Heart right ventricle (tissue), 16 donors: ENCODE results near the gene ZNF423. TPM values are rescaled to one million over a fixed set of nuclear protein-coding genes. Genes with fewer than 3 reads are reported as not detected.

Experiments used
- ATAC-seq, 8 donors: fragments of 200-7000 bp; cut with Tn5 transposase; one replicate each; pipeline ENCODE4 v1.9.1; 2020; ENCODE audit warnings: mild to moderate bottlenecking in 8 of 8, moderate library complexity in 8 of 8, moderate number of reproducible peaks in 1 of 8
- DNase-seq, 2 donors: peaks; one replicate each; pipeline ENCODE4 v3.0.0-alpha.2; 2020
- H3K27ac ChIP-seq, 10 donors: fragments of 200-600 bp; sonication (generic) in 2 of 10; one replicate each; pipeline versions ENCODE4 v1.5.0 to v1.8.0; 2020 to 2022; ENCODE audit warnings: mild to moderate bottlenecking in 3 of 10
- H3K27me3 ChIP-seq, 7 donors: fragments of 200-600 bp; one replicate each; pipeline ENCODE4 v1.8.0; 2021 to 2022; ENCODE audit warnings: mild to moderate bottlenecking in 2 of 7
- H3K36me3 ChIP-seq, 9 donors: fragments of 200-600 bp; sonication (generic) in 1 of 9; one replicate each; pipeline versions ENCODE4 v1.5.0 to v1.8.0; 2020 to 2022; ENCODE audit warnings: mild to moderate bottlenecking in 2 of 9
- H3K4me1 ChIP-seq, 9 donors: fragments of 200-600 bp; sonication (generic) in 1 of 9; one replicate each; pipeline versions ENCODE4 v1.5.0 to v1.8.0; 2020 to 2022; ENCODE audit warnings: mild to moderate bottlenecking in 4 of 9
- H3K4me3 ChIP-seq, 10 donors: fragments of 200-600 bp; sonication (generic) in 2 of 10; one replicate each; pipeline versions ENCODE4 v1.5.0 to v1.8.0; 2020 to 2022; ENCODE audit warnings: mild to moderate bottlenecking in 7 of 10, moderate library complexity in 2 of 10
- H3K9me3 ChIP-seq, 11 donors: fragments of 200-600 bp in 10 of 11; sonication (generic) in 2 of 11; one replicate each; pipeline versions ENCODE4 v1.5.0 to v1.8.0; 2013 to 2022; ENCODE audit warnings: mild to moderate bottlenecking in 2 of 11, control low read depth in 1 of 11, moderate library complexity in 1 of 11
- CTCF ChIP-seq, 9 donors: fragments of 200-600 bp; sonication (generic) in 2 of 9; IDR thresholded peaks; one replicate each; pipeline versions ENCODE4 v1.5.0 to v1.8.0; 2021 to 2022; ENCODE audit warnings: antibody characterized with exemption in 9 of 9, mild to moderate bottlenecking in 5 of 9, moderate library complexity in 1 of 9
- WGBS, 2 donors: extraction: QIAGEN DNeasy Blood & Tissue Kit; methylation state at CpG; one replicate each; pipeline ENCODE4 v1.1.7; 2013; ENCODE audit warnings: inconsistent platforms in 1 of 2; 5-methylcytosine and 5-hydroxymethylcytosine counted together
- intact Hi-C, 10 donors: fragments of 100-400 bp; cut with DNase I; formaldehyde crosslinking; loops; one replicate each; pipeline versions ENCODE4 v1.11.1 to v1.14.2; 2022
- polyA plus RNA-seq, 2 donors: library from polyadenylated mRNA; stranded (reverse); fragments of 200-250 nt; gene quantifications; one replicate each; pipeline ENCODE4 v1.2.3, GENCODE V29; 2013
- total RNA-seq, 10 donors: library from RNA; stranded (reverse); fragmentation: NEBNext Ultra II Directional in 3 of 10; extraction: Animal tissue kit (Norgen Biotek cat#: 25700) in 3 of 10; gene quantifications; one replicate each; pipeline versions ENCODE4 v1.2.1 to v1.2.4, GENCODE V29; 2021 to 2023
- donor health status: Arrhythmogenic right ventricular cardiomyopathy.
- donor health status: ischemic (EF 13 %, LVEDD 7.1; RV severe dilation, severe dysfunction).
- donor health status: healthy with polysubstance abuse.
- donor health status: DM: no; HTN: yes; CAD: no.
- donor health status: DM: no; HTN: no; CAD: no.
- donor health status: ischemic (EF 25% LVEDD 6.9; RV normal size, moderate dysfunction).
- donor health status: ischemic (EF 25% LVEDD 5.7; RV mildly dilated, moderate dysfunction).
- donor health status: healthy.
- donor health status: DM: yes; HTN: yes; CAD: no.
- donor health status: Ischemic cardiomyopathy.
- donor health status: ischemic (EF 35%, LVEDD 5.7; RV mildly dilated, moderate dysfunction).
- donor health status: nonischemic (EF 11% LVEDD 7.7; RV severe dilation, severe dysfunction).
- donor health status: DM: yes; HTN: yes; CAD: no.
- donor health status: PGD.
- donor health status: ischemic (EF 29% LVEDD 5.4; RV normal size, mild dysfunction).
- donor health status: nonischemic (EF 23%, LVEDD 6.1; RV moderate dilation, normal function).

Gene ZNF423
- total and polyA plus RNA-seq, 12 donors = 2.6 to 10.6 (median 7.0) TPM

DNA sequence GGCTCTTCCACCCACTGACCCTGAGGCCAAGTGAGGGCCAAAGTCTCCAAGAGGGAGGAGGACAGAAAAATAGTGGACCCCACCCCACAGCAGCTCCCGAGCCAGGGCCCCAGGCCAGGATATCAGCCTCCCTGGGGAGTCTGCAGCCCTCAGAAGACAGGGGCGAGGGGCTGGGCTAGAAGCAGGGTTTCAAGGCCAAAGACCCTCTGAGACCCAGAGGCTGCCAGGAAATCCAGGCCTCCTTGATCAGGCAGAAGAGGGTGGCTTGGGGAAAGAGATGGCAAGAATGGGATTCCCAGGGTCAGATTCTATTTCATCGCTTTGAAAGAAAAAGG, 156.1 kb downstream of the ZNF423 start:
- H3K27me3 ChIP-seq = peaks cover 0 to 23% (median 0%) of the 10 kb centered on the region in 7 donors
- ATAC-seq = no peak
- peak overlapping the region in 9 of 10 donors; percentile 54 to 85 (median 74) for H3K27ac ChIP-seq
- WGBS, 2 donors = 47 to 56% methylated on average over 3 of the region's 3 CpGs
- no peaks in the 10 kb centered on the region for H3K36me3 ChIP-seq
- TF ChIP-seq CTCF (IDR thresholded peaks at IDR 0.05) = no peak
- H3K4me1 ChIP-seq = peaks cover 18 to 65% (median 41%) of the 10 kb centered on the region in 9 donors
- H3K9me3 ChIP-seq = peaks cover 0 to 4% (median 0%) of the 10 kb centered on the region in 11 donors
- DNase-seq = peak in 1 of 2 donors; percentile 44
- intact Hi-C loops = loop anchor here in 2 of 10 donors (2.0 to 5.0 kb wide), 4 partner anchors 38 to 159 kb away; no protein-coding TSS in a partner anchor
- H3K4me3 ChIP-seq = peak overlapping the region in 2 of 10 donors; percentile 19 to 27

- peak overlapping the region in 9 of 10 donors; percentile 54 to 85 (median 74) for H3K27ac ChIP-seq
- peak overlapping the region in 6 of 10 donors; percentile 2 to 27 (median 18) for H3K4me3 ChIP-seq
- intact Hi-C loops = loop anchor here in 1 of 10 donors (5.0 kb wide), 1 partner anchor 37 kb away; no protein-coding TSS in a partner anchor
- no peaks in the 10 kb centered on the region for H3K9me3 ChIP-seq
- peaks cover 18 to 64% (median 41%) of the 10 kb centered on the region in 9 donors for H3K4me1 ChIP-seq
- H3K36me3 ChIP-seq = no peaks in the 10 kb centered on the region
- H3K27me3 ChIP-seq = peaks cover 0 to 23% (median 0%) of the 10 kb centered on the region in 7 donors
- peak in 7 of 8 donors; percentile 38 to 62 (median 55) for ATAC-seq
- no peak for TF ChIP-seq CTCF (IDR thresholded peaks at IDR 0.05)
- peak; percentile 70 to 72 for DNase-seq
- 37 to 44% methylated on average over 18 of the region's 18 CpGs for WGBS, 2 donors
These were observed 156.7 kb downstream of the ZNF423 start for GRCh38 chr16:49698931-49699840.

GRCh38 chr16:49698453-49698815, 157.5 kb downstream of the ZNF423 start:
- Histone ChIP-seq H3K27me3 (peaks cover 0 to 23% (median 0%) of the 10 kb centered on the region in 7 donors), H3K36me3 (no peaks in the 10 kb centered on the region), H3K27ac (peak overlapping the region in 9 of 10 donors; percentile 54 to 85 (median 74)), H3K4me1 (peaks cover 18 to 60% (median 41%) of the 10 kb centered on the region in 9 donors), H3K9me3 (no peaks in the 10 kb centered on the region), H3K4me3 (peak overlapping the region in 7 of 10 donors; percentile 2 to 27 (median 10))
- WGBS, 2 donors = 36 to 43% methylated on average over 26 of the region's 26 CpGs
- intact Hi-C loops = loop anchor here in 1 of 10 donors (5.0 kb wide), 1 partner anchor 36 kb away; no protein-coding TSS in a partner anchor
- TF ChIP-seq CTCF (IDR thresholded peaks at IDR 0.05) = no peak
- DNase-seq (peak; percentile 21 to 61), ATAC-seq (peak in 4 of 8 donors; percentile 17 to 48 (median 28))

DNA sequence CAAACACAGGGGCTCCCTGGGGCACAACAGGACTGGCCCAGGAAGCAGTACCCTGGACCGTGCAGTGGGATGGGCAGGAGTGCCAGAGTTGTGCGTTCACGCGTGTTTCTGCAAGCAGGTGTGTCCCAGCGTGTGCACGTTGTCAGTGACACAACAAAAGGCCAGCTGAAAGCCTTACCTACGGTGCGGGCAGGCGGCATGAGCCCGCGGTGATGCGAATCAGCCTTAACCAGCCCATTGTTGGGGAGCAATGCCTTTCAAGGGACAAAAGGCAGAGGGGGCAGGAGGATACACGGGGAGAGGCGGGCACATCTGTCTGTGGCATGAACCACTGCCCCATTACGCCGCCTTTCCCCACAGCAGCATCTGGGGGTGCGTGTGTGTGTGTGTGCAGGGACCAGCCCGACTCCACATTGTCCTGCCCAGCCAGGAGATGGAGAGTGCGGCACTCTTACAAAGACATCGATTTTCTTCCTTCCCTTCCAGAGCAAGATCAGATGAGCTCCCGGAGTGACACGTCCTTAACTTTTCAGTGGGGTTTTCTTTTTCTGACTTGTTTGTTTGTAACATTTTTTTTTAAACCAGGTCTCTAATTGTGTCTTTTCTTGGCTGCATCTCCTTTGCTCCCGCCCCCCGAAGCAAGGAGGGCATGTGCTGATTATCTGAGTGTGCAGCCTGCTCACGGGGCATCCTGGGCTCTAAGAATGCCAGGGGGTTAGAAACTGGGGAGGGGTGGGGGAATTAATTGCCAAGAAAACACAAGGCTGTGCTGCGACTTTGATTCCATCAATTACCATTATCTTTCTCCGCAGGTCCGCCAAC, 158.1 kb downstream of the ZNF423 start:
- intact Hi-C loops = loop anchor here in 1 of 10 donors (5.0 kb wide), 1 partner anchor 36 kb away; no protein-coding TSS in a partner anchor
- Histone ChIP-seq H3K27me3 (peaks cover 0 to 23% (median 0%) of the 10 kb centered on the region in 7 donors), H3K4me1 (peaks cover 18 to 58% (median 41%) of the 10 kb centered on the region in 9 donors), H3K27ac (peak overlapping the region in 6 of 10 donors; percentile 68 to 85 (median 76)), H3K36me3 (no peaks in the 10 kb centered on the region), H3K9me3 (no peaks in the 10 kb centered on the region), H3K4me3 (peak overlapping the region in 2 of 10 donors; percentile 10 to 16)
- no peak for TF ChIP-seq CTCF (IDR thresholded peaks at IDR 0.05)
- WGBS, 2 donors = 79 to 81% methylated on average over 28 of the region's 28 CpGs
- DNase-seq (no peak), ATAC-seq (no peak)
